ENCODE data around the gene AUTS2.

DNA sequence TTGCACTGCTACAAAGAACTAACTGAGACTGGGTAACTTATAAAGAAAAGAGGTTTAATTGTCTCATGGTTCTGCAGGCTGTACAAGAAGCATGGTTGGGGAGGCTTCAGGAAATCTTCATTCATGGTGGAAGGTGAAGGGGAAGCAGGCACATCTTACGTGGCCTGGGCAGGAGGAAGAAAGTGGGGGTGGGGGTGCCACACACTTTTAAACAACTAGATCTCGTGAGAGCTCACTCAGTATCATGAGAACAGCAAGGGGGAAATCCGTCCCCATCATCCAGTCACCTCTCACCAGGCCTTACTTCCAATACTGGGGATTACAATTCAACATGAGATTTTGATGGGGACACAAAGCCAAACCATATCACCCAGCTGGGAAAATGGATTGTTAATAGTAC lies 281.7 kb downstream of the AUTS2 start:
- no peak for TF ChIP-seq EZH2phosphoT487 (IDR thresholded peaks at IDR 0.05; ENCODE audit: borderline replicate concordance)
- TF ChIP-seq, protein P1, sequence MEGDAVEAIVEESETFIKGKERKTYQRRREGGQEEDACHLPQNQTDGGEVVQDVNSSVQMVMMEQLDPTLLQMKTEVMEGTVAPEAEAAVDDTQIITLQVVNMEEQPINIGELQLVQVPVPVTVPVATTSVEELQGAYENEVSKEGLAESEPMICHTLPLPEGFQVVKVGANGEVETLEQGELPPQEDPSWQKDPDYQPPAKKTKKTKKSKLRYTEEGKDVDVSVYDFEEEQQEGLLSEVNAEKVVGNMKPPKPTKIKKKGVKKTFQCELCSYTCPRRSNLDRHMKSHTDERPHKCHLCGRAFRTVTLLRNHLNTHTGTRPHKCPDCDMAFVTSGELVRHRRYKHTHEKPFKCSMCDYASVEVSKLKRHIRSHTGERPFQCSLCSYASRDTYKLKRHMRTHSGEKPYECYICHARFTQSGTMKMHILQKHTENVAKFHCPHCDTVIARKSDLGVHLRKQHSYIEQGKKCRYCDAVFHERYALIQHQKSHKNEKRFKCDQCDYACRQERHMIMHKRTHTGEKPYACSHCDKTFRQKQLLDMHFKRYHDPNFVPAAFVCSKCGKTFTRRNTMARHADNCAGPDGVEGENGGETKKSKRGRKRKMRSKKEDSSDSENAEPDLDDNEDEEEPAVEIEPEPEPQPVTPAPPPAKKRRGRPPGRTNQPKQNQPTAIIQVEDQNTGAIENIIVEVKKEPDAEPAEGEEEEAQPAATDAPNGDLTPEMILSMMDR (conservative IDR thresholded peaks at IDR 0.05; ENCODE audit: low read length), result no peak
